Naive thymus-derived CD4-positive, alpha-beta T cell (primary cell): Measurements from ENCODE around the gene SAA4. TPM values are rescaled to one million over a fixed set of nuclear protein-coding genes. Genes with fewer than 3 reads are reported as not detected.
"Not testable (repeated sequence)": the region's sequence is repeated elsewhere in the genome, so short reads cannot be mapped to it uniquely, and the experiment has no call there.

Experiments
- ATAC-seq: fragments of 150-1000 bp; cut with Tn5 transposase; 2 replicates; pipeline ENCODE4 v1.10.0; 2021; ENCODE audit warnings: mild to moderate bottlenecking, moderate library complexity
- CTCF ChIA-PET: fragments of 350-600 bp; sonication (Branson Sonifier 250); formaldehyde crosslinking; loops from one replicate; lab custom pipeline; 2021; ENCODE audit warnings: antibody characterized with exemption; lab: Charles Lee
- POLR2A ChIA-PET: fragments of 350-600 bp; sonication (Branson Sonifier 250); formaldehyde crosslinking; loops from one replicate; lab custom pipeline; 2021; ENCODE audit warnings: antibody characterized with exemption, inconsistent platforms; lab: Charles Lee
- DNase-seq, 9 donors: peaks; one replicate each; pipeline versions ENCODE4 v3.0.0 to v3.0.0-alpha.2; 2020 to 2022; ENCODE audit warnings: mixed read lengths in 1 of 9
- H3K27ac ChIP-seq: one replicate; pipeline ENCODE4 v1.7.0; 2013; ENCODE audit warnings: mild to moderate bottlenecking, low read depth, low read length, moderate library complexity
- H3K27me3 ChIP-seq, 2 donors: one replicate each; pipeline ENCODE4 v1.7.0; 2013; ENCODE audit warnings: low read length in 2 of 2, mild to moderate bottlenecking in 2 of 2, moderate library complexity in 2 of 2; ENCODE audit not compliant: control insufficient read depth in 2 of 2, insufficient read depth in 2 of 2
- H3K36me3 ChIP-seq, 3 experiments: 1 replicate in 2 of 3; 2 replicates in 1 of 3; pipeline ENCODE4 v1.7.0; 2013; ENCODE audit warnings: low read length in 3 of 3, mild to moderate bottlenecking in 3 of 3, moderate library complexity in 1 of 3; ENCODE audit not compliant: insufficient read depth in 3 of 3, control insufficient read depth in 2 of 3
- H3K4me1 ChIP-seq, 2 donors: one replicate each; pipeline ENCODE4 v1.7.0; 2013; ENCODE audit warnings: low read length in 2 of 2, mild to moderate bottlenecking in 2 of 2, moderate library complexity in 1 of 2; ENCODE audit not compliant: control insufficient read depth in 2 of 2, insufficient read depth in 2 of 2
- H3K4me3 ChIP-seq: 2 replicates; pipeline ENCODE4 v1.7.0; 2013; ENCODE audit warnings: mild to moderate bottlenecking, low read length
- H3K9me3 ChIP-seq, 3 experiments: 1 replicate in 2 of 3; 2 replicates in 1 of 3; pipeline ENCODE4 v1.7.0; 2013; ENCODE audit warnings: low read length in 3 of 3; ENCODE audit not compliant: control insufficient read depth in 2 of 3
- H3K27ac Mint-ChIP-seq, 9 donors: one replicate each; pipeline ENCODE4 v1.8.0; 2020 to 2022; ENCODE audit warnings: mixed read lengths in 9 of 9, mild to moderate bottlenecking in 8 of 9, moderate library complexity in 5 of 9, inconsistent platforms in 2 of 9
- H3K27me3 Mint-ChIP-seq, 5 donors: one replicate each; pipeline ENCODE4 v1.8.0; 2021 to 2022; ENCODE audit warnings: mixed read lengths in 5 of 5, mild to moderate bottlenecking in 1 of 5
- H3K36me3 Mint-ChIP-seq, 5 donors: one replicate each; pipeline ENCODE4 v1.8.0; 2020 to 2022; ENCODE audit warnings: mixed read lengths in 5 of 5, mild to moderate bottlenecking in 3 of 5, inconsistent platforms in 1 of 5
- H3K4me1 Mint-ChIP-seq, 7 donors: one replicate each; pipeline ENCODE4 v1.8.0; 2020 to 2022; ENCODE audit warnings: mixed read lengths in 7 of 7, mild to moderate bottlenecking in 3 of 7, inconsistent platforms in 1 of 7
- H3K4me3 Mint-ChIP-seq, 10 donors: one replicate each; pipeline ENCODE4 v1.8.0; 2020 to 2022; ENCODE audit warnings: mild to moderate bottlenecking in 10 of 10, mixed read lengths in 10 of 10, moderate library complexity in 6 of 10, inconsistent platforms in 2 of 10
- H3K9me3 Mint-ChIP-seq, 11 donors: one replicate each; pipeline ENCODE4 v1.8.0; 2020 to 2022; ENCODE audit warnings: mixed read lengths in 11 of 11, mild to moderate bottlenecking in 4 of 11, inconsistent platforms in 1 of 11, moderate library complexity in 1 of 11
- intact Hi-C, 2 donors: fragments of 100-400 bp; cut with micrococcal nuclease; formaldehyde crosslinking; loops; one replicate each; pipeline ENCODE4 v1.15.1; 2023
- polyA plus RNA-seq, 2 donors: library from polyadenylated mRNA; unstranded; fragments of 300-500 nt; fragmentation: Illumina TruSeq; gene quantifications; one replicate each; pipeline ENCODE4 v1.2.3, GENCODE V29; 2021
- total RNA-seq, 6 experiments: library from RNA in 5 of 6; stranded (reverse) in 5 of 6; gene quantifications; 1 replicate in 5 of 6; 2 replicates in 1 of 6; pipeline ENCODE4 v1.2.3 and lab custom pipeline; 2021 to 2026

SAA4 gene
- total and polyA plus RNA-seq, 7 experiments from 2014 or later = 0.31 TPM; not detected in 6

- H3K36me3 ChIP-seq, ATAC-seq, H3K36me3 Mint-ChIP-seq, CTCF ChIA-PET, H3K4me3 ChIP-seq, H3K27ac Mint-ChIP-seq, H3K4me3 Mint-ChIP-seq, H3K4me1 ChIP-seq, H3K27ac ChIP-seq, H3K27me3 ChIP-seq, POLR2A ChIA-PET, intact Hi-C loops, H3K9me3 ChIP-seq, DNase-seq, H3K9me3 Mint-ChIP-seq: not testable (repeated sequence)
- Mint-ChIP-seq H3K27me3 (peaks cover 0 to 14% (median 0%) of the 10 kb centered on the region in 5 donors), H3K4me1 (peaks cover 0 to 19% (median 0%) of the 10 kb centered on the region in 7 donors)
Measured at GRCh38 chr11:18262681-18263350, 26.2 kb upstream of the SAA4 start.

GRCh38 chr11:18261721-18262120 is 25.1 kb upstream of the SAA4 start:
- ChIA-PET POLR2A (no interaction called here), CTCF (no interaction called here)
- intact Hi-C loops = no loop called here
- H3K27me3 ChIP-seq = no peaks in the 10 kb centered on the region
- Mint-ChIP-seq H3K4me1 (peaks cover 0 to 15% (median 0%) of the 10 kb centered on the region in 7 donors), H3K9me3 (peaks cover 0 to 1% (median 0%) of the 10 kb centered on the region in 11 donors), H3K36me3 (no peaks in the 10 kb centered on the region), H3K4me3 (no peak overlapping the region), H3K27me3 (peaks cover 0 to 17% (median 0%) of the 10 kb centered on the region in 5 donors), H3K27ac (no peak overlapping the region)
- H3K27ac ChIP-seq = no peak overlapping the region
- H3K4me1 ChIP-seq = no peaks in the 10 kb centered on the region
- no peak for ATAC-seq
- no peak for DNase-seq
- H3K9me3 ChIP-seq = no peaks in the 10 kb centered on the region
- H3K4me3 ChIP-seq = no peak overlapping the region
- H3K36me3 ChIP-seq = no peaks in the 10 kb centered on the region

DNA sequence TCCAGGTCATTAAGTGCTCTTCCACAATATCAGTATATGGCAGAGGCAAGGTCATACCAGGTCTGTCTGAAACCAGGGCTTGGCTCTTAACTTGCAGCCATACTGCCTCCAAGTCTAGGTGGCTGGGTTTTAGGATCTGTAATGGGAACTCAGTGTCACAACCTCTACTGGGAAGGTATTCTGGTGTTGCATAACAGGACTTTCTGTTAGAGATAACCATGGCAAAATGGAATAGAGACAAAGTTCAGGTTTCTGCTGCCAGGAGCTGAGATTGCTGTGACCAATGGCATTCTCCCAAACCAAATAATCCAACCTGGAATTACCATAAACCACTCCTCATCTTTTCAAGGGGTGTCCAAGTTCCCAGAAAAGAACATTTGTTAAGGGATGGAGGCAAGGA is 22.7 kb upstream of the SAA4 start:
- Mint-ChIP-seq H3K4me1 (peaks cover 0 to 10% (median 0%) of the 10 kb centered on the region in 7 donors), H3K4me3 (no peak overlapping the region), H3K27ac (no peak overlapping the region), H3K9me3 (peaks cover 0 to 4% (median 0%) of the 10 kb centered on the region in 11 donors), H3K36me3 (no peaks in the 10 kb centered on the region), H3K27me3 (peaks cover 0 to 19% (median 0%) of the 10 kb centered on the region in 5 donors)
- ChIA-PET CTCF (no interaction called here), POLR2A (no interaction called here)
- no peak overlapping the region for H3K27ac ChIP-seq
- no peaks in the 10 kb centered on the region for H3K36me3 ChIP-seq
- no peaks in the 10 kb centered on the region for H3K9me3 ChIP-seq
- H3K27me3 ChIP-seq = no peaks in the 10 kb centered on the region
- intact Hi-C loops = no loop called here
- ATAC-seq = no peak
- DNase-seq = no peak
- no peaks in the 10 kb centered on the region for H3K4me1 ChIP-seq
- no peak overlapping the region for H3K4me3 ChIP-seq

GRCh38 chr11:18254781-18255361 is 18.3 kb upstream of the SAA4 start:
- CTCF ChIA-PET = no interaction called here
- intact Hi-C loops = no loop called here

GRCh38 chr11:18253778-18254338 is 17.3 kb upstream of the SAA4 start:
- no peak for ATAC-seq
- no peak overlapping the region for H3K27ac Mint-ChIP-seq
- CTCF ChIA-PET = no interaction called here

More at GRCh38 chr11:18254781-18255361, 18.3 kb upstream of the SAA4 start:
- Mint-ChIP-seq H3K27ac (no peak overlapping the region), H3K4me3 (no peak overlapping the region), H3K36me3 (no peaks in the 10 kb centered on the region), H3K4me1 (peaks cover 0 to 9% (median 0%) of the 10 kb centered on the region in 7 donors), H3K9me3 (peaks cover 0 to 5% (median 0%) of the 10 kb centered on the region in 11 donors), H3K27me3 (peaks cover 0 to 13% (median 0%) of the 10 kb centered on the region in 5 donors)
- no peak for DNase-seq
- no peak overlapping the region for H3K4me3 ChIP-seq
- POLR2A ChIA-PET = no interaction called here
- H3K9me3 ChIP-seq = no peaks in the 10 kb centered on the region
- H3K4me1 ChIP-seq = no peaks in the 10 kb centered on the region
- ATAC-seq = no peak
- H3K27ac ChIP-seq = no peak overlapping the region
- no peaks in the 10 kb centered on the region for H3K27me3 ChIP-seq
- no peaks in the 10 kb centered on the region for H3K36me3 ChIP-seq

DNA sequence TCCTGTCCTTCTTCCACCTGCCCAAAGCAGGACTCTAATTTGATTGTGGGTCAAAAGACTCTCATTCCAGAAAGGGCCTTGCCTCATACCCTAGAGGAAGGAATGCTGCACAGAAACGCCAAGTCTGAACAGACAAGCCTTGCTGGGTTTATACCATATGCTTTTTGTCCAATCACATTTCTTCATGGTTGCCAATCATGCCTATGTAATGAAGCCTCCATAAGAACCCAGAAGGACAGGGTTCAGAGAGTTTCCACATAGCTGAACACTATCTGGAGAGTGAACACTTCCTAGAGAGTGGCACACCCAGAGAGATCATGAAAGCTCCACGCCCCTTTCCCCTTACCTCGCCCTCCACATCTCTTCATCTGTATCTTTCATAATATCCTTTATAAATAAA is 16.6 kb upstream of the SAA4 start:
- no peaks in the 10 kb centered on the region for H3K36me3 Mint-ChIP-seq
- ATAC-seq = no peak
- H3K4me3 ChIP-seq = no peak overlapping the region
- H3K4me3 Mint-ChIP-seq = no peak overlapping the region
- no peak overlapping the region for H3K27ac ChIP-seq
- no peaks in the 10 kb centered on the region for H3K36me3 ChIP-seq
- DNase-seq = no peak
- CTCF ChIA-PET = interaction anchor here (0.7 kb wide), 1 partner anchor 62 kb away, joined by 4 read pairs; no protein-coding TSS in a partner anchor
- no peaks in the 10 kb centered on the region for H3K4me1 ChIP-seq
- H3K27me3 Mint-ChIP-seq = peaks cover 0 to 9% (median 0%) of the 10 kb centered on the region in 5 donors
- intact Hi-C loops = no loop called here
- no peaks in the 10 kb centered on the region for H3K9me3 ChIP-seq
- POLR2A ChIA-PET = no interaction called here
- H3K4me1 Mint-ChIP-seq = peaks cover 0 to 12% (median 0%) of the 10 kb centered on the region in 7 donors
- H3K27me3 ChIP-seq = no peaks in the 10 kb centered on the region
- H3K9me3 Mint-ChIP-seq = peaks cover 0 to 5% (median 0%) of the 10 kb centered on the region in 11 donors
- H3K27ac Mint-ChIP-seq = no peak overlapping the region

More at GRCh38 chr11:18253778-18254338, 17.3 kb upstream of the SAA4 start:
- no peak for DNase-seq
- no peaks in the 10 kb centered on the region for H3K4me1 ChIP-seq
- H3K36me3 ChIP-seq = no peaks in the 10 kb centered on the region
- Mint-ChIP-seq H3K4me1 (peaks cover 0 to 9% (median 0%) of the 10 kb centered on the region in 7 donors), H3K4me3 (no peak overlapping the region), H3K36me3 (no peaks in the 10 kb centered on the region), H3K9me3 (peaks cover 0 to 5% (median 0%) of the 10 kb centered on the region in 11 donors), H3K27me3 (peaks cover 0 to 10% (median 0%) of the 10 kb centered on the region in 5 donors)
- no peak overlapping the region for H3K27ac ChIP-seq
- POLR2A ChIA-PET = no interaction called here
- H3K27me3 ChIP-seq = no peaks in the 10 kb centered on the region
- H3K9me3 ChIP-seq = no peaks in the 10 kb centered on the region
- H3K4me3 ChIP-seq = no peak overlapping the region
- intact Hi-C loops = no loop called here
